ENCODE results near the gene MRPL22.
A peak's percentile ranks its signal among the peaks of the same experiment; 100 is the strongest.

The MRPL22 gene

GRCh38 chr5:154984946-154985516 is 44.2 kb downstream of the MRPL22 start:
- Histone ChIP-seq H3K4me3 (ENCODE audit: low read depth in 1 of 2, low read length in 2 of 2) (no peak overlapping the region), H3K4me2 (ENCODE audit: insufficient read depth, low read length) (no peak overlapping the region), H3K9ac (ENCODE audit: low read depth, low read length) (no peak overlapping the region), H4K20me1 (ENCODE audit: insufficient read depth, low read length) (no peaks in the 10 kb centered on the region), H3K27me3 (ENCODE audit: insufficient read depth, low read length, poor library complexity) (no peaks in the 10 kb centered on the region), H3K36me3 (ENCODE audit: insufficient read depth, low read length) (no peaks in the 10 kb centered on the region), H3K4me1 (ENCODE audit: insufficient read depth, low read length) (no peaks in the 10 kb centered on the region), H3K9me3 (ENCODE audit: insufficient read depth, low read length, severe bottlenecking) (no peaks in the 10 kb centered on the region), H3K27ac (ENCODE audit: low read length) (no peak overlapping the region), H2AFZ (ENCODE audit: low read depth, low read length) (no peak overlapping the region), H3K79me2 (ENCODE audit: insufficient read depth, low read length) (no peaks in the 10 kb centered on the region)
- no peak for DNase-seq
- ATAC-seq (ENCODE audit: insufficient read depth, low read depth) = no peak
- TF ChIP-seq CTCF (IDR thresholded peaks at IDR 0.05; ENCODE audit: borderline replicate concordance, extremely low read depth, low read length, poor library complexity, severe bottlenecking) (no peak), EZH2 (IDR thresholded peaks at IDR 0.05; ENCODE audit: borderline replicate concordance, low read depth, low read length, severe bottlenecking) (no peak)

GRCh38 chr5:154986151-154986550 is 45.3 kb downstream of the MRPL22 start:
- no peak overlapping the region for H3K4me2 ChIP-seq (ENCODE audit: insufficient read depth, low read length)
- no peak overlapping the region for H2AFZ ChIP-seq (ENCODE audit: low read depth, low read length)
- H3K27me3 ChIP-seq (ENCODE audit: insufficient read depth, low read length, poor library complexity) = no peaks in the 10 kb centered on the region
- H3K9me3 ChIP-seq (ENCODE audit: insufficient read depth, low read length, severe bottlenecking) = no peaks in the 10 kb centered on the region
- no peak for ATAC-seq (ENCODE audit: insufficient read depth, low read depth)
- no peak overlapping the region for H3K9ac ChIP-seq (ENCODE audit: low read depth, low read length)
- no peaks in the 10 kb centered on the region for H3K36me3 ChIP-seq (ENCODE audit: insufficient read depth, low read length)
- no peaks in the 10 kb centered on the region for H3K79me2 ChIP-seq (ENCODE audit: insufficient read depth, low read length)
- H4K20me1 ChIP-seq (ENCODE audit: insufficient read depth, low read length) = no peaks in the 10 kb centered on the region
- H3K4me3 ChIP-seq (ENCODE audit: low read depth in 1 of 2, low read length in 2 of 2) = no peak overlapping the region
- no peak for TF ChIP-seq CTCF (IDR thresholded peaks at IDR 0.05; ENCODE audit: borderline replicate concordance, extremely low read depth, low read length, poor library complexity, severe bottlenecking)
- TF ChIP-seq EZH2 (IDR thresholded peaks at IDR 0.05; ENCODE audit: borderline replicate concordance, low read depth, low read length, severe bottlenecking) = no peak
- H3K4me1 ChIP-seq (ENCODE audit: insufficient read depth, low read length) = no peaks in the 10 kb centered on the region
- DNase-seq = no peak
- no peak overlapping the region for H3K27ac ChIP-seq (ENCODE audit: low read length)

GRCh38 chr5:154989626-154990025 is 48.8 kb downstream of the MRPL22 start:
- DNase-seq (no peak), ATAC-seq (ENCODE audit: insufficient read depth, low read depth) (no peak)
- Histone ChIP-seq H3K9ac (ENCODE audit: low read depth, low read length) (no peak overlapping the region), H3K27ac (ENCODE audit: low read length) (no peak overlapping the region), H3K36me3 (ENCODE audit: insufficient read depth, low read length) (no peaks in the 10 kb centered on the region), H3K79me2 (ENCODE audit: insufficient read depth, low read length) (no peaks in the 10 kb centered on the region), H2AFZ (ENCODE audit: low read depth, low read length) (no peak overlapping the region), H3K4me2 (ENCODE audit: insufficient read depth, low read length) (no peak overlapping the region), H4K20me1 (ENCODE audit: insufficient read depth, low read length) (no peaks in the 10 kb centered on the region), H3K4me3 (ENCODE audit: low read depth in 1 of 2, low read length in 2 of 2) (no peak overlapping the region), H3K9me3 (ENCODE audit: insufficient read depth, low read length, severe bottlenecking) (no peaks in the 10 kb centered on the region), H3K4me1 (ENCODE audit: insufficient read depth, low read length) (peaks cover 8% of the 10 kb centered on the region), H3K27me3 (ENCODE audit: insufficient read depth, low read length, poor library complexity) (no peaks in the 10 kb centered on the region)
- TF ChIP-seq EZH2 (IDR thresholded peaks at IDR 0.05; ENCODE audit: borderline replicate concordance, low read depth, low read length, severe bottlenecking) = no peak
- no peak for TF ChIP-seq CTCF (IDR thresholded peaks at IDR 0.05; ENCODE audit: borderline replicate concordance, extremely low read depth, low read length, poor library complexity, severe bottlenecking)

GRCh38 chr5:154993461-154993860 is 52.6 kb downstream of the MRPL22 start:
- H3K27me3 ChIP-seq (ENCODE audit: insufficient read depth, low read length, poor library complexity) = no peaks in the 10 kb centered on the region
- ATAC-seq (ENCODE audit: insufficient read depth, low read depth) = peak; percentile 83

More at GRCh38 chr5:154993461-154993860, 52.6 kb downstream of the MRPL22 start:
- H3K9me3 ChIP-seq (ENCODE audit: insufficient read depth, low read length, severe bottlenecking) = no peaks in the 10 kb centered on the region
- no peak overlapping the region for H2AFZ ChIP-seq (ENCODE audit: low read depth, low read length)
- DNase-seq = peak; percentile 47
- H3K4me2 ChIP-seq (ENCODE audit: insufficient read depth, low read length) = no peak overlapping the region
- no peaks in the 10 kb centered on the region for H3K36me3 ChIP-seq (ENCODE audit: insufficient read depth, low read length)
- H3K9ac ChIP-seq (ENCODE audit: low read depth, low read length) = no peak overlapping the region
- H3K4me1 ChIP-seq (ENCODE audit: insufficient read depth, low read length) = peaks cover 8% of the 10 kb centered on the region
- no peak for TF ChIP-seq CTCF (IDR thresholded peaks at IDR 0.05; ENCODE audit: borderline replicate concordance, extremely low read depth, low read length, poor library complexity, severe bottlenecking)
- no peak for TF ChIP-seq EZH2 (IDR thresholded peaks at IDR 0.05; ENCODE audit: borderline replicate concordance, low read depth, low read length, severe bottlenecking)
- H4K20me1 ChIP-seq (ENCODE audit: insufficient read depth, low read length) = no peaks in the 10 kb centered on the region
- no peaks in the 10 kb centered on the region for H3K79me2 ChIP-seq (ENCODE audit: insufficient read depth, low read length)
- H3K27ac ChIP-seq (ENCODE audit: low read length) = no peak overlapping the region
- no peak overlapping the region for H3K4me3 ChIP-seq (ENCODE audit: low read depth in 1 of 2, low read length in 2 of 2)
